CD4-positive, alpha-beta T cell treated with Interleukin-4 for 1 hour (primary cell): ENCODE data around the gene CYB561.
A peak's percentile ranks its signal among the peaks of the same experiment; 100 is the strongest.

Source experiments
- DNase-seq, 2 donors: peaks; one replicate each; pipeline ENCODE4 v3.0.0-alpha.2; 2020 to 2022

The CYB561 gene

DNA sequence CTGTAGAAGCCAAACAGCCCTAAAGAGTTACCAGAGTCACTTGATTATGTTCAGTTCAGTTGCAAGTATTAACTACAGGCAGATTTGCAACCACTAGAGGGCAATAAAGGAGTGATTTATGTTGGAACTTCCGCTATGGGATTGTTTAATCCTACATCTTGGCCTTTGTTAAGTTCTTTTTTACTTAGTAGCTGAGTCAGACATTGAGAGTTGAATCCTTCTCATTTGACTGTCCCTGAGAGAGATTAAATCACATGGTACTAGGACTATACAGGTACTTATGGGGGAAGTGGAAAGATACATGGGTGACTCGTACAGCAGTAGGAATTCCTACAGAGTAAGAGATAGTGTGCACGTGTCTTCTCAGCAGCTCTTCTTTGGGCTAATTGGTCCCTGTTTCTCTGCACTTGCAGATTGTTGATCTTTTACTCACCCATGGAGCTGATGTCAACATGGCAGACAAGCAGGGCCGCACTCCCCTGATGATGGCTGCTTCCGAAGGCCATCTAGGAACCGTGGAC, 40.3 kb downstream of the CYB561 start:
- peak in 1 of 2 donors; percentile 56 for DNase-seq

DNA sequence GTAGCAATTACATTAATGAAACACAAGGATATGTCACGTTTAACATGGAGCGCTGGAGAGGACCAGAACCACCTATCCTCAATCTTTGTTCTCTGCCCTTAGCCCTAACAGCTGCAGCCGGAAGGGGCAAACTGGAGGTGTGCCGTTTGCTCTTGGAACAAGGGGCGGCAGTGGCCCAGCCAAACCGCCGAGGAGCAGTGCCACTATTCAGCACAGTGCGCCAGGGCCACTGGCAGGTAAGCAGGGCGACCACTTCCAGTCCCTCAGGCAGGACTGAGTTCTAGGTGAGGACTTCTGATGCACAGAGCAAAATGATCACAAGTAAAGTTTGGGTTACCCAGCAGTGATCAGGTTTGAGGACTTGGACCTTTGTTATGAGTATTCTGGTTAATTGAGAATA, 41.1 kb downstream of the CYB561 start:
- DNase-seq, result no peak

DNA sequence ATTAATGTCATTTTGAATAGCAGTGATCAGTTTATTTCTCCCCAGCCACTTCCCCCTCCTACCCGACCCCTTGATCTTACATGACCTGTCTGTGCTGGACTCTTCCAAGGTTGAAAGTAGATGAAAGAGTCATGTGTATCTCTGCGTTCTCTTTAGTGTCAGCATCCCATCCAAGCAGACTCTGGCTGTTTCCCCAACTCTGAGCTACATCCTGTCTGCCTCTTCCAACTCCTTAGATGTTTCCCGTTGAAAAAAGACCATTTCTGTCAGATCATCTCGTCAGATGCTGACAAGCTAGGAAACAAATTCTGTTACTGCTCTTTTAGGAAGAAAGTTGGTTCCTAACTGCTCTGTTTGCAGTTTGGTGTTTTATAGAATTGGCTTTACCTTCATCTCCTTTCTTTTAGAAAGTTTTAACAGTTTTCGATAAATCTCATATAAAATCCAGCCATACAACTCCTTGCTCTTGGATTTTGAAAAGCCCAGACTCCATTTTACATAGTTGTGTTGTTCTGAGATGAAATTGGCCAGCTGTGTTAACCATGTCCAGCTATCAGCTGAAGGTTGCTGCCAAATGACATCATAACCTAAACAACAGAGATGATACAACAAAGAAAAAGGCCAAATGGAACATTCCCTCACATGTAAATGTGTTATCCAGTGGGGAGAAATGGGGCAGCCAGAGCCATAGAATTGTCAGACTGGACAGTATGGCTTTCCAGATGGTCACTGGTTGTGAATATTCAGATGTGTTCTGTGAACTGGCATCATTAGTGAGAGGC, 43.5 kb downstream of the CYB561 start:
- DNase-seq, result no peak

DNA sequence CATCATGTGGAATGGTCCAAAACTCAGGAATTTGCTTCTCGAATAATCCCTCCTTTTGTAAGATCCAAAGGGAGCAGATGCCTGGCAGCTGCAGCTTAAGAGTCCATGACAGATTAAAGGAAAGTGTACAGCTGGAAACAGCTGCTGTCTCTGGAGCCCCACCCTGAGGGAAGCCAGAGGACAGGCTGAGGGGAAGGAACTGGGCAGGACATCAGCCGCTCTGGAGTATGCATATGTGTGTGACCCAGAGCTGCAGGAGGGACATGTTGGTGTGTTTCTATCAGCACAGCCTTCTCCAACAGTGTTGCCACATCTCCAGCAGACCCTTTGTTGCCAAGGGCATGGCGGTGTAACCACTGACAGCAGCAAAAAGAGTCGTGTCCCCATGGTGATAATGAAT, 46.2 kb downstream of the CYB561 start:
- DNase-seq, result no peak

DNA sequence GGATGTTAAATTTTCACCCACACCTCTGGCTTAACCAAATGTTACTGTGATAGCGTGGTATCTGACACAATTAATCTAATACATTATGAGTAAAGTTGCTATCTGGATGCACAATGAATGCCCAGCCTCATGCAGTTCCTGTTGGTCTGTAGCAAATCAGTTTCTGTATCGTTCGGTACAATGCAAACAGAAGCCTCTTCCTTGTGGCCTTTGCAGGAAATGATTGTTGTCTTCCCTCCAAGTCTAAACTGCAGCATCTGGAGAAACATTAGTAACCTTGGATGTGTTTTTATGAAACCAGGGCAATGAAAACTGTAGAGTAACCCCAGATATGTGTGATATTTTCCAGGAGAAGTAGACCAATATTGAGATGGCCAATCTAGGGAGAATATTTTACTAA, 46.8 kb downstream of the CYB561 start:
- no peak for DNase-seq

DNA sequence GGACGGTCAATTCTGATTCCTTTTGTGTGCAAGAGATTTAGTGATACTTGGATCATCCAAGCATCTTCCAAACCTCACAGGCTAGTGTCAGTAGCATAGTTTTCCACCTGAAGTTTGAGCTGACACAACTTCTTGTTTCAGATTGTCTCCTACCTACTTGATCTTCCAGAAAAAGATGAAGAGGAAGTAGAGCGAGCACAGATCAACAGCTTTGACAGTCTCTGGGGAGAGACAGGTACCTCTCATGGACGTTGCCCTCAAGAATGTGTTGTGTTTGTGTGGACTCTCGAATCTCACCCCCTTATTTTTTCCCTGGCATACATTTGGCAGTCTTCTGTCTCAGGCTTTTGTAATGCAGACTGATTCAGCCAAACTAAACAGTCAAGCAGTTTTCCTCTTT, 47.4 kb downstream of the CYB561 start:
- DNase-seq, result no peak

DNA sequence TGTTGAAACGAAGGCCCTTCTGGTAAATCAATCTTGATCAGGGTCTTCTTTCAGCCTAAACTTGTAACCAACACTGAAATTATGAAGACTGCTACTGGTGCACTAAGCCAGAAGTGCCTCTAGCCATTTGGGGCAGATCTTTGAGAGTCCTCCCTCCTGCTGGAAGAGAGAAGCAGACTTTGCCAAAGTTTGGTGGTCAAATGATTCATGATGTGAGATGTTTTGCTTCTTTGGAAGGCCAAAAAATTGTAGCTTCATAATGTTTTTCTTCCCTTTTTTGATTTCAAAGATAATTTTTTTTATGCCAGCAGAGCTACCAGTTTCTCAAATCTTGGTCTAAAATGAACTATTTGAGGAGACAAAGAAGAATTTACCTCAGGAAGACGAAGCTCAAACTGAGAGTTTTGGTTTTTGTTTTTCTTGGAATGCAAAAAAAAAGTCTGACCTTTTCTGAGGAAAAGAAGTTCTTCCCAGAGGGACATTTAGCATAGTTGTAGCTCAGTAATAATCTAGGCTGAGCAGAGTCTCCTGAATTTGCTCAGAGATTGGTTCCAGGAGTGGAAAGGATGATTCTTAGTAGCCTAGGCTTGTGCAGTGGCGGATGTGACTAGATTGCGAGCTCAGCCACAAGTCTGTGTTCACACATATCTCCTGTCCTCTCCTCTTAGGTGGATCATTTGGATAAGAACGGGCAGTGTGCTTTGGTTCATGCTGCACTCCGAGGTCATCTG, 50.9 kb downstream of the CYB561 start:
- no peak for DNase-seq

DNA sequence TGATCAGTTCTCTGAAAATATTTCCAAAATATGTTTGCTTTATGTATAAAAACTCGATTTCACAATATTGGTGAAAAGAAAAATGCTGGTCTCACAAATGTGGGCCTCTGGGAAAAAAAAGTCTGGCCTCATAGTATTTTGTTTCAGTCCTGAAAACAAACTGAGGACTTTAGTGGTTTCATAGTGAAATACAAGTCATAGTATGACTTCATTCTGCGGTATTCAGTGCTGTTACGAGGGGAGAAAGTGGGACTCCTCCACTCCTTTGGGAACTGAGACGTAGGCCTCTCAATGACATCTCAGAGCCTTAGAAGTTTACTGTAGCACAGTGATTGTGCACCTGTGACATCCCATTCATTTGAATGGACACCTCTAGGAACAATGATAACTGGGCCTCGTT, 56.0 kb downstream of the CYB561 start:
- no peak for DNase-seq

DNA sequence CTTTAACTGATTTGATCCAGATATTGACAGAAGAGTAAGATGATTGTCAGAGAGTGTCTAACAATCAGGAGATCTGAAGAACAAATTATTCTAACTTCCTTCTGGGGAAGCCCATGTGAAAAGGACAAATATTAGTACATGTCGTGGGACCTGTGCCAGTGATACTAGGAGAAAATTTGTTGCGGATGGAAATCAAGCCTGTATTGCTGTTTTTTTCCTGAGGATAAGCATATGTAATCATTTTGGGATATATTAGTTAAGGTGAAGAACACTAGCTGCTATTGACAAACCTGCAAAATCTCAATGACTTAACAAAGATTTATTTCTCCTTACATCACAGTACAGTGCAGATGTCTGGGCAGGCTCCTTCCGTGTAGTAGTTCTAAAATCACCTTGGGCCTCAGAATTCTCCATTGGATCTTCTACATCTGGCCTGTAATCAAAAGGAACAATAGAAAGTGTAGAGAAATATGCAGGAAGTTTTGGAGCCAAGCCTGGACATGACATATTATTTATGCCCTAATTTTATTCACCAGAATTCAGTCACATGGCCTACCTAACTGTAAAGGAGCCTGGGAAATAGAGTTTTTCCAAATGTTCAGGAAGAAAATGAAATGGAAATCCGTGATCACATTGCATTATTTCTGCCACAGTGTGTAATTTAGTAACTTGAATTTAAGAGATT, 58.3 kb downstream of the CYB561 start:
- DNase-seq, result no peak

DNA sequence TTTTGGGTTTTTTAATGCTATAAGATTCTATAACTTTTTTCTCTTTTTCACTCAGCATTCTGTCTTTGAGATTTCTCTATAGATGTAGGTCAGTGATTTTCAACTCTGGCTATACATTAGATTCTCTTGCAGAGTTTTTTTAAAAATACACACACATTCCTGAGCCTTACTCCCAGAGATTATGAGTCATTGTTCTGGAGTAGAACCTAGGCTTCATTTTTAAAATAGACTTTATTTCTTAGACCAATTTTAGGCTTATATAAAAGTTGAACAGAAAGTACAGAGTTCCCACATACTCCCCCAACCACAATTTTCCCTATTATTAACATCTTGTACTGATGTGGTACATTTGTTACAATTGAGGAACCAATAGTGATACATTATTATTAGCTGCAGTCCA, 63.3 kb downstream of the CYB561 start:
- DNase-seq, result no peak
